HUES48 (cell line): ENCODE measurements around the gene JAM3.
A peak's percentile ranks its signal among the peaks of the same experiment; 100 is the strongest.

Experiments used
- H3K27ac ChIP-seq: one replicate; pipeline ENCODE4 v1.7.0; 2013; ENCODE audit warnings: low read depth, low read length, inconsistent platforms
- H3K27me3 ChIP-seq: 2 replicates; pipeline ENCODE4 v1.6.1; 2013; ENCODE audit warnings: mild to moderate bottlenecking, low read length; ENCODE audit not compliant: control insufficient read depth, insufficient read depth
- H3K36me3 ChIP-seq: 2 replicates; pipeline ENCODE4 v1.6.1; 2013; ENCODE audit warnings: low read length; ENCODE audit not compliant: control insufficient read depth, insufficient read depth
- H3K4me1 ChIP-seq: 2 replicates; pipeline ENCODE4 v1.6.1; 2013; ENCODE audit warnings: mild to moderate bottlenecking, low read length; ENCODE audit not compliant: control insufficient read depth, insufficient read depth
- H3K4me3 ChIP-seq: 2 replicates; pipeline ENCODE4 v1.5.1; 2013; ENCODE audit warnings: mild to moderate bottlenecking, low read depth, low read length
- H3K9ac ChIP-seq: 2 replicates; pipeline ENCODE4 v1.6.1; 2013; ENCODE audit warnings: mild to moderate bottlenecking, low read depth, low read length, moderate library complexity
- H3K9me3 ChIP-seq: 2 replicates; pipeline ENCODE4 v1.6.1; 2013; ENCODE audit warnings: low read length; ENCODE audit not compliant: control insufficient read depth, insufficient read depth

Gene JAM3

GRCh38 chr11:134030853-134031252, 38.0 kb upstream of the JAM3 start:
- H3K27me3 ChIP-seq, result peaks cover 22% of the 10 kb centered on the region; the same call in 1 of the 2 replicates
- H3K27ac ChIP-seq, result no peak overlapping the region
- H3K9ac ChIP-seq, result no peak overlapping the region
- no peaks in the 10 kb centered on the region for H3K36me3 ChIP-seq
- H3K9me3 ChIP-seq, result no peaks in the 10 kb centered on the region
- no peak overlapping the region for H3K4me3 ChIP-seq
- H3K4me1 ChIP-seq, result peaks cover 27% of the 10 kb centered on the region

GRCh38 chr11:134032043-134032442, 36.8 kb upstream of the JAM3 start:
- no peaks in the 10 kb centered on the region for H3K36me3 ChIP-seq
- H3K4me3 ChIP-seq, result no peak overlapping the region
- H3K9ac ChIP-seq, result no peak overlapping the region
- no peak overlapping the region for H3K27ac ChIP-seq
- peaks cover 22% of the 10 kb centered on the region; the same call in 1 of the 2 replicates for H3K27me3 ChIP-seq
- no peaks in the 10 kb centered on the region for H3K9me3 ChIP-seq
- peaks cover 18% of the 10 kb centered on the region for H3K4me1 ChIP-seq

GRCh38 chr11:134032501-134033091, 36.3 kb upstream of the JAM3 start:
- Histone ChIP-seq H3K27me3 (peaks cover 21% of the 10 kb centered on the region; the same call in 1 of the 2 replicates), H3K27ac (no peak overlapping the region), H3K4me1 (peaks cover 18% of the 10 kb centered on the region), H3K36me3 (no peaks in the 10 kb centered on the region), H3K9me3 (no peaks in the 10 kb centered on the region), H3K4me3 (no peak overlapping the region), H3K9ac (no peak overlapping the region)

GRCh38 chr11:134033276-134033675, 35.6 kb upstream of the JAM3 start:
- Histone ChIP-seq H3K9ac (no peak overlapping the region; the same call in 1 of the 2 replicates), H3K36me3 (no peaks in the 10 kb centered on the region), H3K4me3 (no peak overlapping the region), H3K4me1 (peaks cover 24% of the 10 kb centered on the region), H3K27ac (no peak overlapping the region), H3K27me3 (peaks cover 14% of the 10 kb centered on the region; the same call in 1 of the 2 replicates), H3K9me3 (no peaks in the 10 kb centered on the region)

GRCh38 chr11:134033696-134034491, 35.0 kb upstream of the JAM3 start:
- peaks cover 28% of the 10 kb centered on the region for H3K4me1 ChIP-seq

GRCh38 chr11:134034496-134035381, 34.1 kb upstream of the JAM3 start:
- H3K9ac ChIP-seq, result no peak overlapping the region
- no peaks in the 10 kb centered on the region for H3K36me3 ChIP-seq
- no peaks in the 10 kb centered on the region for H3K9me3 ChIP-seq
- H3K27ac ChIP-seq, result peak overlapping the region; percentile 19
- peaks cover 6% of the 10 kb centered on the region; the same call in 1 of the 2 replicates for H3K27me3 ChIP-seq
- peaks cover 29% of the 10 kb centered on the region for H3K4me1 ChIP-seq
- no peak overlapping the region for H3K4me3 ChIP-seq

More at GRCh38 chr11:134033696-134034491, 35.0 kb upstream of the JAM3 start:
- H3K36me3 ChIP-seq, result no peaks in the 10 kb centered on the region
- H3K27ac ChIP-seq, result peak overlapping the region; percentile 39
- H3K9me3 ChIP-seq, result no peaks in the 10 kb centered on the region
- H3K4me3 ChIP-seq, result no peak overlapping the region
- H3K9ac ChIP-seq, result no peak overlapping the region; the same call in 1 of the 2 replicates
- H3K27me3 ChIP-seq, result peaks cover 12% of the 10 kb centered on the region; the same call in 1 of the 2 replicates

- Histone ChIP-seq H3K27me3 (peaks cover 3% of the 10 kb centered on the region; the same call in 1 of the 2 replicates), H3K27ac (peak overlapping the region; percentile 85), H3K9ac (no peak overlapping the region), H3K4me1 (peaks cover 29% of the 10 kb centered on the region), H3K4me3 (peak overlapping the region; percentile 68), H3K36me3 (no peaks in the 10 kb centered on the region), H3K9me3 (no peaks in the 10 kb centered on the region)
These were observed 32.3 kb upstream of the JAM3 start for GRCh38 chr11:134036492-134037045.

GRCh38 chr11:134037046-134037908, 31.6 kb upstream of the JAM3 start:
- H3K4me3 ChIP-seq, result peak overlapping the region; percentile 68
- no peaks in the 10 kb centered on the region for H3K36me3 ChIP-seq
- H3K9me3 ChIP-seq, result no peaks in the 10 kb centered on the region
- peak overlapping the region; percentile 85 for H3K27ac ChIP-seq
- peaks cover 29% of the 10 kb centered on the region for H3K4me1 ChIP-seq
- H3K9ac ChIP-seq, result peak overlapping the region; percentile 52; the same call in 1 of the 2 replicates
- peaks cover 2% of the 10 kb centered on the region; the same call in 1 of the 2 replicates for H3K27me3 ChIP-seq

- Histone ChIP-seq H3K9me3 (no peaks in the 10 kb centered on the region), H3K27ac (no peak overlapping the region), H3K4me1 (peaks cover 22% of the 10 kb centered on the region), H3K36me3 (no peaks in the 10 kb centered on the region), H3K27me3 (no peaks in the 10 kb centered on the region), H3K4me3 (no peak overlapping the region), H3K9ac (no peak overlapping the region)
These were observed 29.9 kb upstream of the JAM3 start for GRCh38 chr11:134038897-134039470.
